ENCODE results near the gene ARHGAP45. TPM values are rescaled to one million over a fixed set of nuclear protein-coding genes. Genes with fewer than 3 reads are reported as not detected.

ARHGAP45 gene
- total and polyA plus RNA-seq, 9 of the 15 experiments (the other 6 are each of a cell fraction or from before 2014, with no cell fraction given), result 0.08 to 22.1 (median 4.2) TPM

GRCh38 chr19:1017906-1018305, 49.1 kb upstream of the ARHGAP45 start:
- BruUV-seq (replicated peaks), result no TSS peak
- peaks cover 53% of the 10 kb centered on the region for H4K20me1 ChIP-seq (replicated peaks; ENCODE audit: control insufficient read depth, insufficient read depth, low read length)
- peaks cover 27 to 92% of the 10 kb centered on the region in 2 experiments for H3K4me1 ChIP-seq (replicated peaks in 1 of 2; ENCODE audit: control insufficient read depth in 2 of 2, insufficient read depth in 2 of 2, low read length in 2 of 2)
- peaks cover 80% of the 10 kb centered on the region for H3K79me2 ChIP-seq (ENCODE audit: control insufficient read depth, insufficient read depth, low read length)
- peak overlapping the region; percentile 74 for H3K27ac ChIP-seq (ENCODE audit: extremely low read depth, low read depth, low read length)
- in situ Hi-C loops (cut with MboI), result no loop called here
- 58% methylated on average over 4 of the region's 9 CpGs for WGBS (ENCODE audit: insufficient coverage, low coverage, missing lambda C conversion rate)
- peaks cover 67% of the 10 kb centered on the region; the same call in 2 of the 3 replicates for H3K36me3 ChIP-seq (ENCODE audit: control insufficient read depth, insufficient read depth, low read length)
- H2AFZ ChIP-seq (ENCODE audit: low read depth, low read length), result no peak overlapping the region
- H3K4me3 ChIP-seq, result peak overlapping the region; percentile 28; the same call in 1 of the 2 replicates
- intact Hi-C loops (cut with micrococcal nuclease), result no loop called here
- CTCF ChIA-PET (ENCODE audit: low intra/inter-chr PET ratio), result no interaction called here
- H3K27me3 ChIP-seq (ENCODE audit: control insufficient read depth in 2 of 2, insufficient read depth in 2 of 2, low read length in 2 of 2), result no peaks in the 10 kb centered on the region
- TF ChIP-seq KAT7 (CRISPR knock-in tag; IDR thresholded peaks at IDR 0.05; ENCODE audit: borderline replicate concordance), result 0 out of 2 replicates have a peak, but pooled peaks have one; percentile 8
- no peak for TF ChIP-seq RAD51 (IDR thresholded peaks at IDR 0.05; ENCODE audit: borderline replicate concordance, low read depth)
- TF ChIP-seq PML (IDR thresholded peaks at IDR 0.05; ENCODE audit: low read length), result 0 out of 2 replicates have a peak, but pooled peaks have one; percentile 8
- peak; percentile 47; the same call in 1 of the 2 replicates for TF ChIP-seq RBFOX2 (IDR thresholded peaks at IDR 0.05; ENCODE audit: low read depth, low read length)
- POLR2A ChIA-PET, result interaction anchor here (1.2 kb wide), 1 partner anchor 8 kb away, joined by 6 read pairs; the partner anchor contains the start of gene CNN2
- H3K9me3 ChIP-seq (replicated peaks; ENCODE audit: control insufficient read depth, insufficient read depth, low read depth, low read length), result no peaks in the 10 kb centered on the region
- peak overlapping the region; percentile 64 for H3K4me2 ChIP-seq (ENCODE audit: insufficient read depth, low read length)
- ATAC-seq (no peak), FAIRE-seq (no peak), DNase-seq (ENCODE audit: extremely low read depth in 1 of 4, low spot score in 3 of 4) (no peak)
- peaks cover 16% of the 10 kb centered on the region for H3K9me1 ChIP-seq (ENCODE audit: control insufficient read depth, insufficient read depth, low read length)
- peak overlapping the region; percentile 42 to 94; a peak in 3 of 4 replicates for H3K9ac ChIP-seq (ENCODE audit: insufficient read depth in 1 of 2, low read depth in 2 of 2, low read length in 2 of 2)

- Histone ChIP-seq H3K27me3 (ENCODE audit: control insufficient read depth in 2 of 2, insufficient read depth in 2 of 2, low read length in 2 of 2) (no peaks in the 10 kb centered on the region), H3K4me2 (ENCODE audit: insufficient read depth, low read length) (no peak overlapping the region; the same call in 1 of the 2 replicates), H3K36me3 (ENCODE audit: control insufficient read depth, insufficient read depth, low read length) (peaks cover 62% of the 10 kb centered on the region; the same call in 2 of the 3 replicates), H3K4me3 (peak overlapping the region; percentile 28; the same call in 1 of the 2 replicates), H3K9ac (ENCODE audit: insufficient read depth in 1 of 2, low read depth in 2 of 2, low read length in 2 of 2) (peak overlapping the region in 1 of 2 experiments; percentile 94; a peak in 3 of 4 replicates), H3K79me2 (ENCODE audit: control insufficient read depth, insufficient read depth, low read length) (peaks cover 76% of the 10 kb centered on the region), H3K9me3 (replicated peaks; ENCODE audit: control insufficient read depth, insufficient read depth, low read depth, low read length) (no peaks in the 10 kb centered on the region), H3K4me1 (replicated peaks in 1 of 2; ENCODE audit: control insufficient read depth in 2 of 2, insufficient read depth in 2 of 2, low read length in 2 of 2) (peaks cover 27 to 91% of the 10 kb centered on the region in 2 experiments), H2AFZ (ENCODE audit: low read depth, low read length) (no peak overlapping the region), H3K27ac (ENCODE audit: extremely low read depth, low read depth, low read length) (peak overlapping the region; percentile 74; the same call in 2 of the 3 replicates), H3K9me1 (ENCODE audit: control insufficient read depth, insufficient read depth, low read length) (peaks cover 16% of the 10 kb centered on the region), H4K20me1 (replicated peaks; ENCODE audit: control insufficient read depth, insufficient read depth, low read length) (peaks cover 53% of the 10 kb centered on the region)
- DNase-seq (ENCODE audit: extremely low read depth in 1 of 4, low spot score in 3 of 4), result peak in 2 of 4 experiments; percentile 32 to 66
- WGBS (ENCODE audit: insufficient coverage, low coverage, missing lambda C conversion rate), result 21% methylated on average over 5 of the region's 5 CpGs
- in situ Hi-C loops (cut with MboI), result no loop called here
- ATAC-seq, result no peak
- POLR2A ChIA-PET, result interaction anchor here (0.7 to 1.9 kb wide), 3 partner anchors 11 to 439 kb away, joined by 3 to 14 read pairs (median 6); partner anchors contain the start of gene CIRBP
- CTCF ChIA-PET (ENCODE audit: low intra/inter-chr PET ratio), result no interaction called here
- intact Hi-C loops (cut with micrococcal nuclease), result no loop called here
- peak; percentile 73 for FAIRE-seq
- BruUV-seq (replicated peaks), result TSS peak; percentile 41
- no peak for TF ChIP-seq TAF1 (IDR thresholded peaks at IDR 0.05; ENCODE audit: control insufficient read depth, extremely low read depth, insufficient read depth, low read length, severe bottlenecking)
- TF ChIP-seq CBFA2T3 (IDR thresholded peaks at IDR 0.05), result peak; percentile 92
- TF ChIP-seq ELK1 (CRISPR knock-in tag; IDR thresholded peaks at IDR 0.05), result no peak
- TF ChIP-seq ZNF232 (CRISPR knock-in tag; IDR thresholded peaks at IDR 0.05), result no peak
- no peak for TF ChIP-seq HEY1 (CRISPR knock-in tag; IDR thresholded peaks at IDR 0.05; ENCODE audit: borderline replicate concordance)
- TF ChIP-seq HDAC1 (IDR thresholded peaks at IDR 0.05), result peak; percentile 43 to 95; a peak in 3 of 4 replicates
- TF ChIP-seq FOXM1 (IDR thresholded peaks at IDR 0.05; ENCODE audit: low read depth), result no peak
- no peak for TF ChIP-seq FOXM1 (CRISPR knock-in tag; IDR thresholded peaks at IDR 0.05; ENCODE audit: low read depth)
- no peak for TF ChIP-seq ZNF696 (CRISPR knock-in tag; conservative IDR thresholded peaks at IDR 0.05)
- TF ChIP-seq USF1 (CRISPR knock-in tag; IDR thresholded peaks at IDR 0.05), result no peak
Measured at GRCh38 chr19:1018393-1018792, 48.6 kb upstream of the ARHGAP45 start.
